BE2C (cell line): ENCODE measurements around the gene GATA1.

Experiments used
- DNase-seq: peaks from one replicate; pipeline ENCODE4 v3.0.0-alpha.2; 2020
- H3K27me3 ChIP-seq: fragments of 250-450 bp; sonication (Bioruptor Pico); 2 replicates; pipeline ENCODE4 v1.5.1; 2020; ENCODE audit warnings: mild to moderate bottlenecking
- H3K36me3 ChIP-seq: fragments of 250-450 bp; sonication (Bioruptor Pico); 2 replicates; pipeline ENCODE4 v1.5.1; 2020; ENCODE audit warnings: mild to moderate bottlenecking
- H3K4me1 ChIP-seq: fragments of 250-450 bp; sonication (Bioruptor Pico); 2 replicates; pipeline ENCODE4 v1.5.1; 2020
- H3K4me3 ChIP-seq: 2 replicates; pipeline ENCODE4 v1.5.1; 2011; ENCODE audit warnings: low read depth, low read length
- H3K9me3 ChIP-seq: fragments of 250-450 bp; sonication (Bioruptor Pico); 2 replicates; pipeline ENCODE4 v1.5.1; 2020
- CTCF ChIP-seq: IDR thresholded peaks from 2 replicates; pipeline ENCODE4 v1.5.1; 2012; ENCODE audit warnings: mild to moderate bottlenecking, low read depth, low read length

GATA1 gene

GRCh38 chrX:48747415-48748016 lies 38.9 kb upstream of the GATA1 start:
- no peak for TF ChIP-seq CTCF
- Histone ChIP-seq H3K9me3 (no peaks in the 10 kb centered on the region), H3K36me3 (no peaks in the 10 kb centered on the region), H3K27me3 (no peaks in the 10 kb centered on the region), H3K4me1 (no peaks in the 10 kb centered on the region), H3K4me3 (no peak overlapping the region)
- no peak for DNase-seq

- no peak for TF ChIP-seq CTCF
- Histone ChIP-seq H3K4me3 (no peak overlapping the region), H3K9me3 (no peaks in the 10 kb centered on the region), H3K36me3 (no peaks in the 10 kb centered on the region), H3K27me3 (no peaks in the 10 kb centered on the region), H3K4me1 (no peaks in the 10 kb centered on the region)
- DNase-seq, result no peak
These were observed 37.2 kb upstream of the GATA1 start for GRCh38 chrX:48749182-48749581.

DNA sequence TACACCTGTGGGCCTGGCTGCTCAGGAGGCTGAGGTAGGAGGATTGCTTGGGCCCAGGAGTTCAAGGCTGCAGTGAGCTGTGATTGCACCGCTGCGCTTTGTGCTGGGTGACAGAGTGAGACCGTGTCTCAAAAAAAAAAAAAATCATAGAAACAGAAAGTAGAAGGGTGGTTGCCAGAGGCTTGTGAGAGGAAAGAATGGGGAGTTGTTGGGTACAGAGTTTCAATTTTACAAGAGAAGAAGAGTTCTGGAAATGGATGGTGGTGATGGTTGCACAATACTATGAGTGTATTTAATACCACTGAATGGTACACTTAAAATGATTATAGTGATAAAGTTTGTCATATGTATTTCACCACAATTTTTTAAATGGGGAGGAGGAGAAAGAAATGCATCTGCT lies 35.0 kb upstream of the GATA1 start:
- H3K9me3 ChIP-seq, result no peaks in the 10 kb centered on the region
- no peak for TF ChIP-seq CTCF
- no peak for DNase-seq
- H3K27me3 ChIP-seq, result no peaks in the 10 kb centered on the region
- H3K4me3 ChIP-seq, result no peak overlapping the region
- no peaks in the 10 kb centered on the region for H3K36me3 ChIP-seq
- no peaks in the 10 kb centered on the region for H3K4me1 ChIP-seq

DNA sequence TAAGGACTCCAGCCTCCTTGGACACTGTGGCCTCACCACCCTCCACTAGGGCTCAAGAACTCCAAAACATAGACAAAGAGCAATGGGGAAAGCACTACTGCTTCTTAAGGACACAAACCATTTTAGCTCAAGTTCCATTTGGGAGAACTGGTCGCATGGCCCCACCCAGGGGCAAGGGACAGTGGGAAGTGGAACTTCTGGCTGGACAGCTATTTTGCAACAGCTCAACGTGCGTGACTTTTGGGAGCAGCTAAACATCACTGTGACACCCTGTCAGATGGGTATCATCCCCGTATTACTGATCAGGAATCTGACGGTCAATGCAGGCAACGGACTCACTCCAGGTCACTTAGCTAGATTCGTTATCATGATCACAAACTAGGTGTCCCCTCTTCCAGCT lies 33.9 kb upstream of the GATA1 start:
- Histone ChIP-seq H3K4me3 (no peak overlapping the region), H3K4me1 (no peaks in the 10 kb centered on the region), H3K36me3 (no peaks in the 10 kb centered on the region), H3K27me3 (no peaks in the 10 kb centered on the region), H3K9me3 (no peaks in the 10 kb centered on the region)
- no peak for TF ChIP-seq CTCF
- no peak for DNase-seq

DNA sequence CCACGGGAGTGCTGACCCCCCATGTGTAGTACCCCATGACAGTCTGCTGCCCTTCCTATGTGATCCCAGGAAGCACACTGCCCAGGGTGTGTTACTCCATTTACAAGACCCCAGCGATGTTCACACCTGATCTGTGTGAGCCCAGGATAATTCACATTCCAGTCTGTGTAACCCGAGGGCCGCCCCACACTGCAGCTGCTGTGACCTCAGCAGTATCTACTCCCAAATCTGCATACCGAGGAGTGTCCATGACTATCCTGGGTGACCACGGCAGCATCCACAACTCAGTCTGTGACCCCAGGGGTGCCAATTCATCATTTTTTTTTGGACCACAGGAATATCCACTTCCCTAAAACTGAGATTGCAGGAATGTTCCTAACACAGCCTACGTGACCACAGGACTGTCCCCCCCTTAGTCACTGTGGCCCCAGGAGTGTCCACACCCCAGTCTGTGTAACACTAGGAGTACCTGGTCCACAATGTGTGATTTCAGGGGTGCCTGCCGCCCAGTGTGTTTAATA lies 32.6 kb upstream of the GATA1 start:
- Histone ChIP-seq H3K4me1 (no peaks in the 10 kb centered on the region), H3K9me3 (no peaks in the 10 kb centered on the region), H3K27me3 (no peaks in the 10 kb centered on the region), H3K4me3 (no peak overlapping the region), H3K36me3 (no peaks in the 10 kb centered on the region)
- TF ChIP-seq CTCF, result no peak
- no peak for DNase-seq

DNA sequence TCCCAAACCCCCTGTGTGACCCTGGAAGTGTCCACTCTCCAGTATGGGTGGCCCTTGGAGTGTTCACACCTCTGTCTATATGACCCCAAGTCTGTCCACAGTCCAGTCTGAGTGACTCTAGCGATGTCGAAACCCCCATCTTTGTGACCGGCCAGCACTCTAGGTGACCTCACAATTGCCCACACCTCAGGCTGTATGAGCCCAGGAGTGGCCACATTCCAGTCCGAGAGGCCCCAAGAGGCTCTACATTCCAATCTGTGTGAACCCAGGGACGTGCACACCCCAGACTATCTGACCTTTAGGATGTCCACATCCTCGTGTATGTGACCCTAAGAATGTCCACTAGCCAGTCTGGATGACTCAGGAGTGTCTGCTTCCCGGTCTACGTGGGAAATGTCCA lies 32.2 kb upstream of the GATA1 start:
- TF ChIP-seq CTCF, result no peak
- no peak for DNase-seq
- Histone ChIP-seq H3K36me3 (no peaks in the 10 kb centered on the region), H3K27me3 (no peaks in the 10 kb centered on the region), H3K4me1 (no peaks in the 10 kb centered on the region), H3K9me3 (no peaks in the 10 kb centered on the region), H3K4me3 (no peak overlapping the region)
